GM20000 (cell line): ENCODE results near the gene UFC1.
A peak's percentile ranks its signal among the peaks of the same experiment; 100 is the strongest.

Experiments used
- DNase-seq: peaks from one replicate; pipeline ENCODE4 v3.0.0; 2012; ENCODE audit warnings: low spot score
- CTCF ChIP-seq: IDR thresholded peaks from 2 replicates; pipeline ENCODE4 v1.5.1; 2012; ENCODE audit warnings: mild to moderate bottlenecking, control low read depth; ENCODE audit errors: extremely low read depth, missing control alignments

Gene UFC1

GRCh38 chr1:161159087-161159912 lies 5.5 kb downstream of the UFC1 start, which contains the start of gene USP21:
USP21 (plus strand) TSS chr1:161159500; CDS start chr1:161160641, 1,141 bp downstream.
- DNase-seq, result peak; percentile 94
- TF ChIP-seq CTCF, result no peak

- no peak for TF ChIP-seq CTCF
- DNase-seq, result no peak
Measured at GRCh38 chr1:161159913-161160243, 6.1 kb downstream of the UFC1 start.

GRCh38 chr1:161160671-161161145 lies 6.9 kb downstream of the UFC1 start:
- no peak for TF ChIP-seq CTCF
- DNase-seq, result no peak

- DNase-seq, result no peak
- TF ChIP-seq CTCF, result no peak
Measured at GRCh38 chr1:161161652-161162051, 7.9 kb downstream of the UFC1 start.

GRCh38 chr1:161162052-161162451 lies 8.3 kb downstream of the UFC1 start:
- no peak for TF ChIP-seq CTCF
- DNase-seq, result no peak

GRCh38 chr1:161162806-161163205 lies 9.0 kb downstream of the UFC1 start:
- TF ChIP-seq CTCF, result no peak
- DNase-seq, result no peak

- TF ChIP-seq CTCF, result no peak
- DNase-seq, result no peak
Measured at GRCh38 chr1:161163793-161164192, 10.0 kb downstream of the UFC1 start.
